Prostate gland (tissue), 2 donors: ENCODE measurements around the gene CA12. TPM values are rescaled to one million over a fixed set of nuclear protein-coding genes. Genes with fewer than 3 reads are reported as not detected.
"Not testable (repeated sequence)": the region's sequence is repeated elsewhere in the genome, so short reads cannot be mapped to it uniquely, and the experiment has no call there.

Source experiments
- DNase-seq: peaks from one replicate; pipeline ENCODE4 v3.0.0-alpha.2; 2019; ENCODE audit warnings: low spot score
- H3K27ac ChIP-seq, 2 donors: fragments of 200-600 bp; sonication (generic); 2 replicates each; pipeline ENCODE4 v1.5.1; 2017 to 2019
- H3K27me3 ChIP-seq: fragments of 200-600 bp; sonication (generic); replicated peaks from 2 replicates; pipeline ENCODE4 v1.5.1; 2019; ENCODE audit not compliant: insufficient read depth
- H3K36me3 ChIP-seq, 2 donors: fragments of 200-600 bp; sonication (generic); 1 replicate in 1 of 2; 2 replicates in 1 of 2; pipeline versions ENCODE4 v1.5.1 to v1.8.1; 2017 to 2019
- H3K4me1 ChIP-seq: fragments of 200-600 bp; sonication (generic); replicated peaks from 2 replicates; pipeline ENCODE4 v1.5.1; 2019
- H3K4me3 ChIP-seq, 2 donors: fragments of 200-600 bp; sonication (generic); 2 replicates each; pipeline ENCODE4 v1.5.1; 2017 to 2019
- H3K9me3 ChIP-seq: fragments of 200-600 bp; sonication (generic); 2 replicates; pipeline ENCODE4 v1.5.1; 2017
- CTCF ChIP-seq, 4 experiments: fragments of 200-600 bp in 2 of 4; fragments of 450-650 bp in 2 of 4; sonication (generic) in 2 of 4; IDR thresholded peaks; 1 replicate in 3 of 4; 2 replicates in 1 of 4; pipeline ENCODE4 v1.5.1; 2016 to 2019; ENCODE audit warnings: antibody characterized with exemption in 4 of 4, mild to moderate bottlenecking in 2 of 4, moderate library complexity in 2 of 4
- POLR2A ChIP-seq: fragments of 450-650 bp; IDR thresholded peaks from one replicate; pipeline ENCODE4 v1.6.1; 2016; ENCODE audit warnings: antibody characterized with exemption, mild to moderate bottlenecking
- POLR2AphosphoS5 ChIP-seq: sonication (generic); formaldehyde crosslinking; IDR thresholded peaks from one replicate; pipeline ENCODE4 v1.6.1; 2017; ENCODE audit warnings: antibody characterized with exemption
- WGBS: methylation state at CpG from one replicate; pipeline ENCODE4 v1.1.5; 2018; 5-methylcytosine and 5-hydroxymethylcytosine counted together
- intact Hi-C: fragments of 100-400 bp; cut with DNase I; formaldehyde crosslinking; loops from one replicate; pipeline ENCODE4 v1.14.2; 2022
- total RNA-seq, 2 donors: library from RNA; depleted of rRNA; stranded (reverse); fragments of >200 nt; gene quantifications; one replicate each; pipeline ENCODE4 v1.1.0, GENCODE V29; 2016

Gene CA12
- total RNA-seq, 2 donors from 2014 or later: 3.0 to 9.5 TPM

- no peaks in the 10 kb centered on the region for H3K27me3 ChIP-seq
- intact Hi-C loops: no loop called here
- DNase-seq: no peak
- no peak overlapping the region for H3K4me3 ChIP-seq
- no peak overlapping the region for H3K27ac ChIP-seq
- no peaks in the 10 kb centered on the region for H3K4me1 ChIP-seq
- no peaks in the 10 kb centered on the region for H3K36me3 ChIP-seq
- no peak for TF ChIP-seq POLR2AphosphoS5
- 91% methylated on average over 5 of the region's 5 CpGs for WGBS
- no peaks in the 10 kb centered on the region for H3K9me3 ChIP-seq
Measured at GRCh38 chr15:63344731-63345390, 36.8 kb downstream of the CA12 start.

GRCh38 chr15:63342996-63343562 is 38.6 kb downstream of the CA12 start:
- H3K4me3 ChIP-seq, H3K27me3 ChIP-seq, DNase-seq, H3K27ac ChIP-seq, H3K9me3 ChIP-seq, H3K36me3 ChIP-seq, intact Hi-C loops, H3K4me1 ChIP-seq: not testable (repeated sequence)
- 95% methylated on average over 11 of the region's 11 CpGs for WGBS

GRCh38 chr15:63341898-63342297 is 39.7 kb downstream of the CA12 start:
- Histone ChIP-seq H3K4me1 (no peaks in the 10 kb centered on the region), H3K27ac (no peak overlapping the region), H3K27me3 (no peaks in the 10 kb centered on the region), H3K4me3 (no peak overlapping the region), H3K9me3 (no peaks in the 10 kb centered on the region), H3K36me3 (no peaks in the 10 kb centered on the region)
- WGBS: 94% methylated on average over 4 of the region's 4 CpGs
- intact Hi-C loops: no loop called here
- TF ChIP-seq POLR2AphosphoS5 (no peak), POLR2A (no peak), CTCF (IDR thresholded peaks at IDR 0.05) (no peak)
- DNase-seq: no peak

- 67% methylated on average over 3 of the region's 3 CpGs for WGBS
- TF ChIP-seq CTCF (IDR thresholded peaks at IDR 0.05): no peak
- intact Hi-C loops: no loop called here
Measured at GRCh38 chr15:63340878-63341277, 40.8 kb downstream of the CA12 start.

GRCh38 chr15:63340353-63340752 is 41.3 kb downstream of the CA12 start:
- intact Hi-C loops: no loop called here
- WGBS: 83% methylated on average over 8 of the region's 8 CpGs
- no peak overlapping the region for H3K4me3 ChIP-seq
- H3K36me3 ChIP-seq: no peaks in the 10 kb centered on the region
- no peaks in the 10 kb centered on the region for H3K9me3 ChIP-seq
- TF ChIP-seq CTCF (IDR thresholded peaks at IDR 0.05) (no peak), POLR2A (no peak), POLR2AphosphoS5 (no peak)
- no peak for DNase-seq
- no peaks in the 10 kb centered on the region for H3K27me3 ChIP-seq
- no peaks in the 10 kb centered on the region for H3K4me1 ChIP-seq
- no peak overlapping the region for H3K27ac ChIP-seq

More at GRCh38 chr15:63340878-63341277, 40.8 kb downstream of the CA12 start:
- Histone ChIP-seq H3K27ac (no peak overlapping the region), H3K36me3 (no peaks in the 10 kb centered on the region), H3K4me1 (no peaks in the 10 kb centered on the region), H3K9me3 (no peaks in the 10 kb centered on the region), H3K4me3 (no peak overlapping the region), H3K27me3 (no peaks in the 10 kb centered on the region)
- DNase-seq: no peak

GRCh38 chr15:63339836-63340235 is 41.8 kb downstream of the CA12 start:
- Histone ChIP-seq H3K27ac (no peak overlapping the region), H3K4me1 (no peaks in the 10 kb centered on the region), H3K27me3 (no peaks in the 10 kb centered on the region), H3K36me3 (no peaks in the 10 kb centered on the region), H3K4me3 (no peak overlapping the region), H3K9me3 (no peaks in the 10 kb centered on the region)
- TF ChIP-seq POLR2A: no peak
- no peak for TF ChIP-seq POLR2AphosphoS5
- no peak for TF ChIP-seq CTCF (IDR thresholded peaks at IDR 0.05)
- intact Hi-C loops: no loop called here
- DNase-seq: no peak
- 56% methylated on average over 1 of the region's 1 CpG for WGBS
